Measurements from ENCODE around the gene HEPACAM2.

DNA sequence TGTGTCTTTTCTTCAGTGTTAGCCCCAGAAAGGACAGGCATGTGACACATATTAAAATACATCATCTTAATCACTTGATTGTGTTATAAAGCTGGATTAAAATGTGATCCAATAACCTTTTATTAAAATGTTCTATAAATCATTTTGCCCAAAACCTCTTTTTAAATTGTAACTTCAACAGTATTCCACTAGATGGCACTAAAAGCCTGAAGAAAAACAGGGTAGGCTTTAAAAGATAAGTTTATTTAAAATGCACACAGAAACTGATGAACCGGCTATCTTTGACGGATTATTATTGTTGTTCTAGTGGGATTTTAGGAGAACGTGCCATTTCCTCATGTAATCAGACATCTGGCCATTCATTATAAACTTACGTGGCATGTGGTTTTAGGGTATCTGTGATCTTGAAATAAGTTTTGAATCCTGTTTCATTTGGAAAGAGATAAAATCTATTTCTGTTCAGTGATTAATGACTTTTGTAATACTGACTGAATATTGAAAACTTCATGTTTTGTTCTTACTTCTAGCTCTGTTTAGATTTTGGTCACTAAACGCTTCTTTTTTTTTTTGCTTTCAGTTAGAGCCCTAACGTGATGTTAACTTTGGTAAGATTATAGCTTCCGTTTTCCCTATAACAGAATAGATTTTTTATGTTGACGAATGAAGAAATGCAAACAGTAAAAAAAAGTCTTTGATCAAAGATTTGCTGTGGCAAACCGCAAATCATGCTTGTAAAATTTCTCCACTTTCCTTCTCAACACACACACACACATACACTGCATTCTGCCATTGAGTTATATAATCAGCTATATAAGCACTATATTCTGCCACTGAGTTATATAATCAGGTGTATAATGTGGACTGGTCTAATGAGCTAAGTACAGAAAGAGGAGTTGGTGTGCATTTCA, 19.5 kb upstream of the HEPACAM2 start:
- TF ChIP-seq, protein P1, sequence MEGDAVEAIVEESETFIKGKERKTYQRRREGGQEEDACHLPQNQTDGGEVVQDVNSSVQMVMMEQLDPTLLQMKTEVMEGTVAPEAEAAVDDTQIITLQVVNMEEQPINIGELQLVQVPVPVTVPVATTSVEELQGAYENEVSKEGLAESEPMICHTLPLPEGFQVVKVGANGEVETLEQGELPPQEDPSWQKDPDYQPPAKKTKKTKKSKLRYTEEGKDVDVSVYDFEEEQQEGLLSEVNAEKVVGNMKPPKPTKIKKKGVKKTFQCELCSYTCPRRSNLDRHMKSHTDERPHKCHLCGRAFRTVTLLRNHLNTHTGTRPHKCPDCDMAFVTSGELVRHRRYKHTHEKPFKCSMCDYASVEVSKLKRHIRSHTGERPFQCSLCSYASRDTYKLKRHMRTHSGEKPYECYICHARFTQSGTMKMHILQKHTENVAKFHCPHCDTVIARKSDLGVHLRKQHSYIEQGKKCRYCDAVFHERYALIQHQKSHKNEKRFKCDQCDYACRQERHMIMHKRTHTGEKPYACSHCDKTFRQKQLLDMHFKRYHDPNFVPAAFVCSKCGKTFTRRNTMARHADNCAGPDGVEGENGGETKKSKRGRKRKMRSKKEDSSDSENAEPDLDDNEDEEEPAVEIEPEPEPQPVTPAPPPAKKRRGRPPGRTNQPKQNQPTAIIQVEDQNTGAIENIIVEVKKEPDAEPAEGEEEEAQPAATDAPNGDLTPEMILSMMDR (conservative IDR thresholded peaks at IDR 0.05 in 1 of 2, IDR thresholded peaks at IDR 0.05 in 1 of 2; ENCODE audit: extremely low read depth in 1 of 2, insufficient read depth in 1 of 2, low read depth in 1 of 2, low read length in 2 of 2): peak; percentile 46 to 52
- TF ChIP-seq EZH2 (IDR thresholded peaks at IDR 0.05; ENCODE audit: borderline replicate concordance, low read length): no peak

Measured in mammary epithelial cell (primary cell).